Esophagus muscularis mucosa (tissue), 4 donors: ENCODE measurements around the gene BAD. TPM values are rescaled to one million over a fixed set of nuclear protein-coding genes. Genes with fewer than 3 reads are reported as not detected.
A peak's percentile ranks its signal among the peaks of the same experiment; 100 is the strongest.

Experiments
- DNase-seq: peaks from one replicate; pipeline ENCODE4 v3.0.0-alpha.2; 2017; ENCODE audit errors: extremely low spot score
- H3K27ac ChIP-seq, 4 donors: fragments of 200-600 bp; sonication (generic); replicated peaks in 1 of 4; 1 replicate in 3 of 4; 2 replicates in 1 of 4; pipeline ENCODE4 v1.5.1; 2016 to 2019; ENCODE audit warnings: mild to moderate bottlenecking in 1 of 4
- H3K27me3 ChIP-seq, 4 donors: fragments of 200-600 bp; sonication (generic); one replicate each; pipeline versions ENCODE4 v1.5.1 to v1.6.0; 2016 to 2019
- H3K36me3 ChIP-seq, 4 donors: fragments of 200-600 bp; sonication (generic); one replicate each; pipeline ENCODE4 v1.5.1; 2016 to 2019
- H3K4me1 ChIP-seq, 4 donors: fragments of 200-600 bp; sonication (generic); one replicate each; pipeline ENCODE4 v1.5.1; 2016 to 2019
- H3K4me3 ChIP-seq, 4 donors: fragments of 200-600 bp; sonication (generic); 1 replicate in 2 of 4; 2 replicates in 2 of 4; pipeline ENCODE4 v1.5.1; 2016 to 2019; ENCODE audit warnings: mild to moderate bottlenecking in 4 of 4, moderate library complexity in 1 of 4
- H3K9me3 ChIP-seq, 4 donors: fragments of 200-600 bp; sonication (generic); 1 replicate in 3 of 4; 2 replicates in 1 of 4; pipeline ENCODE4 v1.5.1; 2016 to 2019
- EP300 ChIP-seq: sonication (generic); formaldehyde crosslinking; IDR thresholded peaks from one replicate; pipeline ENCODE4 v1.6.1; 2017; ENCODE audit warnings: antibody characterized with exemption
- POLR2A ChIP-seq: fragments of 450-650 bp; IDR thresholded peaks from one replicate; pipeline ENCODE4 v1.6.1; 2017; ENCODE audit warnings: antibody characterized with exemption, moderate library complexity, mild to moderate bottlenecking, low read depth
- POLR2AphosphoS5 ChIP-seq, 2 donors: sonication (generic); formaldehyde crosslinking; IDR thresholded peaks; one replicate each; pipeline ENCODE4 v1.6.1; 2017; ENCODE audit warnings: antibody characterized with exemption in 2 of 2
- WGBS: methylation state at CpG from one replicate; pipeline ENCODE4 v1.1.5; 2018; 5-methylcytosine and 5-hydroxymethylcytosine counted together
- intact Hi-C: fragments of 100-400 bp; cut with DNase I; formaldehyde crosslinking; loops from one replicate; pipeline ENCODE4 v1.15.1; 2023
- total RNA-seq, 4 donors: library from RNA; depleted of rRNA; stranded (reverse); fragments of >200 nt; gene quantifications; one replicate each; pipeline versions ENCODE4 v1.1.0 to v1.2.1, GENCODE V29; 2016
- TF ChIP-seq, protein P1 (sequence below), 3 experiments: fragments of 200-600 bp in 2 of 3; fragments of 450-650 bp in 1 of 3; sonication (generic) in 2 of 3; IDR thresholded peaks; one replicate each; pipeline ENCODE4 v1.5.1; 2017 to 2019; ENCODE audit warnings: antibody characterized with exemption in 3 of 3, mild to moderate bottlenecking in 2 of 3, moderate library complexity in 1 of 3

BAD gene
- total RNA-seq, 4 donors from 2014 or later, result 99.3 to 138 (median 122) TPM

DNA sequence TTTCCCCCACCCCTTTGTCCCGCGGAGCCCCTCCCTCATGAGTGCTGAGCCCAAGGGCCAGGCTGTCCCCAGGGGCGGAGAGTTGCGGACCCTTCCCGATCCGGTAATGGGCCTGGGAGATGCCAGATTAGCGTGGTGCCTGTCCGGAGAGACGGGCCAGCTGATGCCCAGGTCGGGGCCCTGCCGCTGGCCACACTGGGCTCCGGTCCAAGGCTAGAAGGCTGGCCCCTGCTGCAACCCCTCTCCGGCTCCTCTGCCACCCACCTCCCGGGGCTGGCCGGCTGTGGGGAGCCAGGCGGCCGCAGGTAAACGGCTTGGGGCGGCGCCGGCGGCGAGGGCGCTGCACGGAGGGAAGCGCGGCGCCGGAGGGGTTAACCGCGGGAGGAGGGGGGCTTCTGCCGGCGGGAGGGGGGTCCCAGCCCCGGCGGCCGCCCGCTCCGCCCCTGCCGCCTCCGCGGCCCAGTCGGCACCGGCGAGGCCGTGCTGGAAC is 6.8 kb upstream of the BAD start, which contains the start of gene KCNK4:
TSS of gene KCNK4 (plus strand) at position 41 of the 490 bp plus-strand sequence. CDS start 1,717 bp downstream, outside the sequence.
- peaks cover 0 to 16% (median 7%) of the 10 kb centered on the region in 4 donors for H3K36me3 ChIP-seq
- intact Hi-C loops, result no loop called here
- H3K27me3 ChIP-seq, result peaks cover 9 to 67% (median 34%) of the 10 kb centered on the region in 4 donors
- WGBS, result no CpG with 5 or more reads among the region's 45 CpGs
- TF ChIP-seq POLR2AphosphoS5 (IDR thresholded peaks at IDR 0.05), result no peak
- TF ChIP-seq, protein P1, sequence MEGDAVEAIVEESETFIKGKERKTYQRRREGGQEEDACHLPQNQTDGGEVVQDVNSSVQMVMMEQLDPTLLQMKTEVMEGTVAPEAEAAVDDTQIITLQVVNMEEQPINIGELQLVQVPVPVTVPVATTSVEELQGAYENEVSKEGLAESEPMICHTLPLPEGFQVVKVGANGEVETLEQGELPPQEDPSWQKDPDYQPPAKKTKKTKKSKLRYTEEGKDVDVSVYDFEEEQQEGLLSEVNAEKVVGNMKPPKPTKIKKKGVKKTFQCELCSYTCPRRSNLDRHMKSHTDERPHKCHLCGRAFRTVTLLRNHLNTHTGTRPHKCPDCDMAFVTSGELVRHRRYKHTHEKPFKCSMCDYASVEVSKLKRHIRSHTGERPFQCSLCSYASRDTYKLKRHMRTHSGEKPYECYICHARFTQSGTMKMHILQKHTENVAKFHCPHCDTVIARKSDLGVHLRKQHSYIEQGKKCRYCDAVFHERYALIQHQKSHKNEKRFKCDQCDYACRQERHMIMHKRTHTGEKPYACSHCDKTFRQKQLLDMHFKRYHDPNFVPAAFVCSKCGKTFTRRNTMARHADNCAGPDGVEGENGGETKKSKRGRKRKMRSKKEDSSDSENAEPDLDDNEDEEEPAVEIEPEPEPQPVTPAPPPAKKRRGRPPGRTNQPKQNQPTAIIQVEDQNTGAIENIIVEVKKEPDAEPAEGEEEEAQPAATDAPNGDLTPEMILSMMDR (IDR thresholded peaks at IDR 0.05), result no peak
- DNase-seq, result no peak
- H3K27ac ChIP-seq, result no peak within 1 kb of the TSS
- peak within 1 kb of the TSS; percentile 43 to 56 (median 50) for H3K4me3 ChIP-seq
- H3K4me1 ChIP-seq, result peaks cover 20 to 44% (median 32%) of the 10 kb centered on the region in 4 donors
- H3K9me3 ChIP-seq, result no peaks in the 10 kb centered on the region

DNA sequence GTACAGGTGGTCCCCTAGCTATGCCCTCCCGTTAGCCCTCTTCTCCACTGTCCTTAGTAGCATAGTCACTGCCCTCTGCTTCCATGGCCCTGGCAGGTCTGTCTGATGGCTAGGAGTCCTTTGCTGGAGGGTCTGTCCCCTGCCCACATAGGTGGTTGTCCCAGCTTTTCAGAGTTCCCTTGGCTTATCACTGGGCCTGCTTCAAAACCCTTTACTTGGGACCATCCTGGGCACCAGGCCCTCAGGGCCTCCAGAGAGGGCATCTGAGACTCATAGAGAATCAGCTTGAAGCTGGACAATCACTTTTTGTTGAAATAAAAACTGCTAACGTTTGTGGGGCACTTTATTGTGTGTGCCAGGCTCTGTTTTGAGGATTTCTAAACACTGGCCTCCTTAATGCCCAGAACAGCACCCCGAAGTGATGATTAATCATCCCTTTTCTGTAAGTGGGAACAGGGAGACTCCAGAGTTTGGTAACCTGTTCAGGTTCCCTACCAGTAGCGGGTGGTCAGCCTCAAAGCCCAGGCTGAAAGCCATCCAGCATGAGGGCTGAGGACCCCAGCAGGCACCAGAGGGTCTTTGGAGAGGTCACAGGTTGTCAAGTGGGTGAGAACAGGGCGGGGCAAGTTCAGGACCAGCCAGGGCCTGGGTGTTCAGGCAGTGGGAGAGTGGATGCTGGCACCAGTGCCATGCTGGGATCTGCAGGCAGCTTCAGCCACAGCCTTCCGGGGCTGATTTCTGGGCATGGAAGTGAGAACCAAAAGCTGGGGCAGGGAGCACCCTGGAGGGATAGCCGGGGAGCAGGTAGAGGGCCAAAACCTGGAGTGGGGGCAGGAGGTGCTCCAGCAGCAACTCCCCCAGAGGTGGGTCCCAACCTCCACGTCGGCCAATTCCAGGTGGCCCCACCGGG is 6.1 kb upstream of the BAD start:
- Histone ChIP-seq H3K4me1 (peaks cover 25 to 50% (median 38%) of the 10 kb centered on the region in 4 donors), H3K36me3 (peaks cover 0 to 16% (median 7%) of the 10 kb centered on the region in 4 donors), H3K27ac (no peak overlapping the region), H3K9me3 (no peaks in the 10 kb centered on the region), H3K4me3 (no peak overlapping the region), H3K27me3 (peaks cover 9 to 60% (median 27%) of the 10 kb centered on the region in 4 donors)
- no peak for DNase-seq
- intact Hi-C loops, result no loop called here
- 73% methylated on average over 6 of the region's 10 CpGs for WGBS
- TF ChIP-seq POLR2A, result no peak
- TF ChIP-seq EP300, result no peak
- TF ChIP-seq POLR2AphosphoS5 (IDR thresholded peaks at IDR 0.05), result no peak
- TF ChIP-seq, protein P1 (IDR thresholded peaks at IDR 0.05), result no peak

DNA sequence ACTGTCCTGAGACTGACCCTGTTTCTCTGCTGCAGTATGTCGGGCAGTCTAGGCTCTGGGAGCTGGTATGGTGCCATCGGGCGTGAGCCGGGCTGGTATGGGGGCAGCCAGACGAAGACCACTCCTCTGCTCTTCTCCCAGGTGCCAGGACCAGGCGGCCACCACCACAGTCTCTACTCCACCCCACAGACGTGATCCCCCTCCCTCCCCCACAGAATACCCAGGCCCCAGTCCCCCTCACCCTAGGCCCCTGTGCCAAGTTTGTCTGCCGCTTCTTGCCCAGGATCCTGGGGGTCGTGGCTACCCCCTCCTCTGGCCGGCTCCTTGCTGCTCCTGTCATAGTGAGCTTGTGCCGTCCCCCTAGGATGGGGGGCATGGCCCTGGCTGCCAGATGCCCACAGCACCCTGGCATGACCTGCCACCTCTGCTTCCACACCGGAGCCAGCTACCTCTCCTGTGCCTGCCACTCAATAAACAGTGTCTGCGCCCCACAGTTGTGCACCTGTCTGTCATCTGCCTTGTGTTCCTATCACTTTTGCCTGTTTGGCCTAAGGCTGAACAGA is 4.6 kb upstream of the BAD start:
- Histone ChIP-seq H3K9me3 (no peaks in the 10 kb centered on the region), H3K27me3 (peaks cover 9 to 45% (median 25%) of the 10 kb centered on the region in 4 donors), H3K27ac (no peak overlapping the region), H3K4me3 (no peak overlapping the region), H3K36me3 (peaks cover 0 to 16% (median 7%) of the 10 kb centered on the region in 4 donors), H3K4me1 (peaks cover 26 to 53% (median 40%) of the 10 kb centered on the region in 4 donors)
- 88% methylated on average over 12 of the region's 13 CpGs for WGBS
- no peak for TF ChIP-seq POLR2A
- no peak for DNase-seq
- intact Hi-C loops, result no loop called here

DNA sequence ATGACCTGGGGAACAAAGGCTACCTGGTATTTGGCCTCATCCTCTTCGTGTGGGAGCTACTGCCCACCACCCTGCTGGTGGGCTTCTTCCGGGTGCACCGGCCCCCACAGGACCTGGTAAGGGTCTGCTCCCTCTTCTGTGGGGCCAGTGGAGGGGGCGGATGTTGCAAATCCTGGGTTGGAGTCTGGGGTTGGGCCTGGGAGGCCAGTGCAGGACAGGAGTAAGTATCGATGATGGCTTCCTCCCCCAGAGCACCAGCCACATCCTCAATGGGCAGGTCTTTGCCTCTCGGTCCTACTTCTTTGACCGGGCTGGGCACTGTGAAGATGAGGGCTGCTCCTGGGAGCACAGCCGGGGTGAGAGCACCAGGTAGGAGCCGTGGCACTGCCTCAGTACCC is 3.9 kb upstream of the BAD start:
- no peak for TF ChIP-seq POLR2AphosphoS5 (IDR thresholded peaks at IDR 0.05)
- TF ChIP-seq, protein P1 (IDR thresholded peaks at IDR 0.05), result no peak
- no peak for TF ChIP-seq POLR2A
- no peak for TF ChIP-seq EP300
- Histone ChIP-seq H3K36me3 (peaks cover 0 to 16% (median 7%) of the 10 kb centered on the region in 4 donors), H3K27me3 (peaks cover 9 to 37% (median 25%) of the 10 kb centered on the region in 4 donors), H3K4me3 (no peak overlapping the region), H3K4me1 (peaks cover 33 to 60% (median 48%) of the 10 kb centered on the region in 4 donors), H3K9me3 (no peaks in the 10 kb centered on the region), H3K27ac (no peak overlapping the region)
- intact Hi-C loops, result no loop called here
- 100% methylated on average over 3 of the region's 9 CpGs for WGBS
- DNase-seq, result no peak
